GM23338 (cell line): ENCODE data around the gene APP. TPM values are rescaled to one million over a fixed set of nuclear protein-coding genes. Genes with fewer than 3 reads are reported as not detected.

ENCODE experiments used
- ATAC-seq: fragments of 200-7000 bp; cut with Tn5 transposase; 3 replicates; pipeline ENCODE4 v1.9.1; 2020
- DNase-seq: peaks from one replicate; pipeline ENCODE4 v3.0.0-alpha.2; 2015; ENCODE audit warnings: low spot score
- H2AFZ ChIP-seq: fragments of 200-600 bp; sonication (generic); 2 replicates; pipeline ENCODE4 v1.8.0; 2016; ENCODE audit warnings: antibody characterized with exemption, mild to moderate bottlenecking, moderate library complexity
- H3F3A ChIP-seq: fragments of 200-600 bp; sonication (generic); replicated peaks from 2 replicates; pipeline ENCODE4 v1.8.0; 2017; ENCODE audit warnings: antibody characterized with exemption, mixed run types, low read depth
- H3K27ac ChIP-seq: fragments of 200-600 bp; sonication (generic); 2 replicates; pipeline ENCODE4 v1.6.1; 2016; ENCODE audit warnings: low read depth
- H3K27me3 ChIP-seq: fragments of 200-600 bp; sonication (generic); 2 replicates; pipeline ENCODE4 v1.8.0; 2016; ENCODE audit warnings: mild to moderate bottlenecking, mixed run types, moderate library complexity; ENCODE audit not compliant: insufficient read depth
- H3K36me3 ChIP-seq: fragments of 200-600 bp; sonication (generic); 2 replicates; pipeline ENCODE4 v1.8.0; 2016; ENCODE audit warnings: mild to moderate bottlenecking; ENCODE audit not compliant: insufficient read depth
- H3K4me1 ChIP-seq: fragments of 200-600 bp; sonication (generic); 2 replicates; pipeline ENCODE4 v1.8.0; 2016; ENCODE audit warnings: mild to moderate bottlenecking, moderate library complexity; ENCODE audit not compliant: insufficient read depth
- H3K4me2 ChIP-seq: fragments of 200-600 bp; sonication (generic); 2 replicates; pipeline ENCODE4 v1.7.1; 2017; ENCODE audit warnings: mixed run types
- H3K4me3 ChIP-seq: fragments of 200-600 bp; sonication (generic); 2 replicates; pipeline ENCODE4 v1.6.1; 2016; ENCODE audit warnings: mixed run types
- H3K79me2 ChIP-seq: fragments of 200-600 bp; sonication (generic); replicated peaks from 2 replicates; pipeline ENCODE4 v1.8.0; 2017; ENCODE audit warnings: mild to moderate bottlenecking; ENCODE audit not compliant: insufficient read depth
- H3K9me2 ChIP-seq: fragments of 200-600 bp; sonication (generic); 2 replicates; pipeline ENCODE4 v1.8.0; 2017; ENCODE audit not compliant: insufficient read depth
- H4K20me1 ChIP-seq: fragments of 200-600 bp; sonication (generic); replicated peaks from 2 replicates; pipeline ENCODE4 v1.8.0; 2017; ENCODE audit warnings: mild to moderate bottlenecking; ENCODE audit not compliant: insufficient read depth
- H3K27ac Mint-ChIP-seq: 2 replicates; pipeline ENCODE4 v1.8.0; 2020; ENCODE audit warnings: inconsistent platforms, mild to moderate bottlenecking, moderate library complexity, mixed read lengths
- H3K27me3 Mint-ChIP-seq: 3 replicates; pipeline ENCODE4 v1.8.0; 2022; ENCODE audit warnings: low read depth, mild to moderate bottlenecking, moderate library complexity, mixed read lengths, inconsistent platforms; ENCODE audit not compliant: insufficient read depth, poor library complexity
- H3K36me3 Mint-ChIP-seq: 3 replicates; pipeline ENCODE4 v1.8.0; 2021; ENCODE audit warnings: low read depth, mild to moderate bottlenecking, inconsistent platforms, moderate library complexity, mixed read lengths
- H3K4me1 Mint-ChIP-seq: 3 replicates; pipeline ENCODE4 v1.8.0; 2020; ENCODE audit warnings: mild to moderate bottlenecking, inconsistent platforms, mixed read lengths
- H3K4me3 Mint-ChIP-seq: 3 replicates; pipeline ENCODE4 v1.8.0; 2021; ENCODE audit warnings: moderate library complexity, mild to moderate bottlenecking, inconsistent platforms, mixed read lengths
- H3K9me3 Mint-ChIP-seq: 3 replicates; pipeline ENCODE4 v1.8.0; 2020; ENCODE audit warnings: moderate library complexity, mild to moderate bottlenecking, inconsistent platforms, mixed read lengths
- CREB1 ChIP-seq: fragments of 250-450 bp; sonication (Bioruptor Pico); IDR thresholded peaks from 2 replicates; pipeline ENCODE4 v1.5.0; 2020; ENCODE audit warnings: low read depth, mild to moderate bottlenecking, moderate library complexity
- ETS1 ChIP-seq: IDR thresholded peaks from 2 replicates; pipeline ENCODE4 v1.6.1; 2016; ENCODE audit warnings: antibody characterized with exemption
- EZH2 ChIP-seq: fragments of 200-600 bp; sonication (generic); IDR thresholded peaks from one replicate; pipeline ENCODE4 v1.8.0; 2017; ENCODE audit warnings: antibody characterized with exemption, mild to moderate bottlenecking, low read depth; ENCODE audit not compliant: unreplicated experiment
- JUNB ChIP-seq: IDR thresholded peaks from one replicate; pipeline ENCODE4 v1.6.1; 2016; ENCODE audit warnings: antibody characterized with exemption; ENCODE audit not compliant: unreplicated experiment
- NANOG ChIP-seq: IDR thresholded peaks from 2 replicates; pipeline ENCODE4 v1.6.1; 2016; ENCODE audit warnings: antibody characterized with exemption, borderline replicate concordance
- POLR2AphosphoS5 ChIP-seq: IDR thresholded peaks from 2 replicates; pipeline ENCODE4 v1.6.1; 2016; ENCODE audit warnings: antibody characterized with exemption, low read depth
- ZNF114 ChIP-seq: fragments of 250-450 bp; sonication (Bioruptor Pico); IDR thresholded peaks from 2 replicates; pipeline ENCODE4 v1.5.0; 2020; ENCODE audit warnings: mild to moderate bottlenecking, moderate library complexity
- ZNF331 ChIP-seq: fragments of 250-450 bp; sonication (Bioruptor Pico); IDR thresholded peaks from 2 replicates; pipeline ENCODE4 v1.5.0; 2020; ENCODE audit warnings: low read depth, mild to moderate bottlenecking, moderate library complexity
- polyA plus RNA-seq: library from polyadenylated mRNA; unstranded; fragments of >200 nt; fragmentation: Nextera tagmentation; extraction: Ambion mirVana; gene quantifications from 2 replicates; pipeline ENCODE4 v1.2.1, GENCODE V29; 2016
- total RNA-seq: library from RNA; depleted of rRNA; stranded (reverse); fragments of >200 nt; shearing (Covaris generic); gene quantifications from 2 replicates; pipeline ENCODE4 v1.2.3, GENCODE V29; 2014
- TF ChIP-seq, protein P1 (sequence below): fragments of 250-450 bp; sonication (Bioruptor Pico); IDR thresholded peaks from 2 replicates; pipeline ENCODE4 v1.5.0; 2020; ENCODE audit warnings: mild to moderate bottlenecking, moderate library complexity
- TF ChIP-seq, protein P2 (sequence below): IDR thresholded peaks from one replicate; pipeline ENCODE4 v1.6.1; 2018; ENCODE audit warnings: antibody characterized with exemption; ENCODE audit not compliant: unreplicated experiment
- TF ChIP-seq, protein P3 (sequence below), 2 experiments: fragments of 200-600 bp in 1 of 2; sonication (generic) in 1 of 2; conservative IDR thresholded peaks; 2 replicates each; pipeline versions ENCODE4 v1.5.1 to v1.6.1; 2016 to 2017; ENCODE audit warnings: antibody characterized with exemption in 2 of 2, low read depth in 2 of 2, mild to moderate bottlenecking in 2 of 2, moderate library complexity in 1 of 2

The APP gene
- total and polyA plus RNA-seq, 2 experiments from 2014 or later, result 69.4 to 444 TPM

- H3K36me3 ChIP-seq, result no peaks in the 10 kb centered on the region
- no peaks in the 10 kb centered on the region for H3K79me2 ChIP-seq
- no peaks in the 10 kb centered on the region for H3K27me3 ChIP-seq
- no peak overlapping the region for H3K4me3 Mint-ChIP-seq
- H3K27me3 Mint-ChIP-seq, result no peaks in the 10 kb centered on the region
- no peak for ATAC-seq
- no peak overlapping the region for H3K4me2 ChIP-seq
- H3K4me1 Mint-ChIP-seq, result peaks cover 6% of the 10 kb centered on the region; the same call in 2 of the 3 replicates
- H3K4me3 ChIP-seq, result no peak overlapping the region
- H3K9me2 ChIP-seq, result no peaks in the 10 kb centered on the region
- no peaks in the 10 kb centered on the region for H3F3A ChIP-seq
- H3K36me3 Mint-ChIP-seq, result no peaks in the 10 kb centered on the region
- no peaks in the 10 kb centered on the region for H4K20me1 ChIP-seq
- H3K27ac Mint-ChIP-seq, result no peak overlapping the region
- no peaks in the 10 kb centered on the region for H3K9me3 Mint-ChIP-seq
- TF ChIP-seq, protein P1, sequence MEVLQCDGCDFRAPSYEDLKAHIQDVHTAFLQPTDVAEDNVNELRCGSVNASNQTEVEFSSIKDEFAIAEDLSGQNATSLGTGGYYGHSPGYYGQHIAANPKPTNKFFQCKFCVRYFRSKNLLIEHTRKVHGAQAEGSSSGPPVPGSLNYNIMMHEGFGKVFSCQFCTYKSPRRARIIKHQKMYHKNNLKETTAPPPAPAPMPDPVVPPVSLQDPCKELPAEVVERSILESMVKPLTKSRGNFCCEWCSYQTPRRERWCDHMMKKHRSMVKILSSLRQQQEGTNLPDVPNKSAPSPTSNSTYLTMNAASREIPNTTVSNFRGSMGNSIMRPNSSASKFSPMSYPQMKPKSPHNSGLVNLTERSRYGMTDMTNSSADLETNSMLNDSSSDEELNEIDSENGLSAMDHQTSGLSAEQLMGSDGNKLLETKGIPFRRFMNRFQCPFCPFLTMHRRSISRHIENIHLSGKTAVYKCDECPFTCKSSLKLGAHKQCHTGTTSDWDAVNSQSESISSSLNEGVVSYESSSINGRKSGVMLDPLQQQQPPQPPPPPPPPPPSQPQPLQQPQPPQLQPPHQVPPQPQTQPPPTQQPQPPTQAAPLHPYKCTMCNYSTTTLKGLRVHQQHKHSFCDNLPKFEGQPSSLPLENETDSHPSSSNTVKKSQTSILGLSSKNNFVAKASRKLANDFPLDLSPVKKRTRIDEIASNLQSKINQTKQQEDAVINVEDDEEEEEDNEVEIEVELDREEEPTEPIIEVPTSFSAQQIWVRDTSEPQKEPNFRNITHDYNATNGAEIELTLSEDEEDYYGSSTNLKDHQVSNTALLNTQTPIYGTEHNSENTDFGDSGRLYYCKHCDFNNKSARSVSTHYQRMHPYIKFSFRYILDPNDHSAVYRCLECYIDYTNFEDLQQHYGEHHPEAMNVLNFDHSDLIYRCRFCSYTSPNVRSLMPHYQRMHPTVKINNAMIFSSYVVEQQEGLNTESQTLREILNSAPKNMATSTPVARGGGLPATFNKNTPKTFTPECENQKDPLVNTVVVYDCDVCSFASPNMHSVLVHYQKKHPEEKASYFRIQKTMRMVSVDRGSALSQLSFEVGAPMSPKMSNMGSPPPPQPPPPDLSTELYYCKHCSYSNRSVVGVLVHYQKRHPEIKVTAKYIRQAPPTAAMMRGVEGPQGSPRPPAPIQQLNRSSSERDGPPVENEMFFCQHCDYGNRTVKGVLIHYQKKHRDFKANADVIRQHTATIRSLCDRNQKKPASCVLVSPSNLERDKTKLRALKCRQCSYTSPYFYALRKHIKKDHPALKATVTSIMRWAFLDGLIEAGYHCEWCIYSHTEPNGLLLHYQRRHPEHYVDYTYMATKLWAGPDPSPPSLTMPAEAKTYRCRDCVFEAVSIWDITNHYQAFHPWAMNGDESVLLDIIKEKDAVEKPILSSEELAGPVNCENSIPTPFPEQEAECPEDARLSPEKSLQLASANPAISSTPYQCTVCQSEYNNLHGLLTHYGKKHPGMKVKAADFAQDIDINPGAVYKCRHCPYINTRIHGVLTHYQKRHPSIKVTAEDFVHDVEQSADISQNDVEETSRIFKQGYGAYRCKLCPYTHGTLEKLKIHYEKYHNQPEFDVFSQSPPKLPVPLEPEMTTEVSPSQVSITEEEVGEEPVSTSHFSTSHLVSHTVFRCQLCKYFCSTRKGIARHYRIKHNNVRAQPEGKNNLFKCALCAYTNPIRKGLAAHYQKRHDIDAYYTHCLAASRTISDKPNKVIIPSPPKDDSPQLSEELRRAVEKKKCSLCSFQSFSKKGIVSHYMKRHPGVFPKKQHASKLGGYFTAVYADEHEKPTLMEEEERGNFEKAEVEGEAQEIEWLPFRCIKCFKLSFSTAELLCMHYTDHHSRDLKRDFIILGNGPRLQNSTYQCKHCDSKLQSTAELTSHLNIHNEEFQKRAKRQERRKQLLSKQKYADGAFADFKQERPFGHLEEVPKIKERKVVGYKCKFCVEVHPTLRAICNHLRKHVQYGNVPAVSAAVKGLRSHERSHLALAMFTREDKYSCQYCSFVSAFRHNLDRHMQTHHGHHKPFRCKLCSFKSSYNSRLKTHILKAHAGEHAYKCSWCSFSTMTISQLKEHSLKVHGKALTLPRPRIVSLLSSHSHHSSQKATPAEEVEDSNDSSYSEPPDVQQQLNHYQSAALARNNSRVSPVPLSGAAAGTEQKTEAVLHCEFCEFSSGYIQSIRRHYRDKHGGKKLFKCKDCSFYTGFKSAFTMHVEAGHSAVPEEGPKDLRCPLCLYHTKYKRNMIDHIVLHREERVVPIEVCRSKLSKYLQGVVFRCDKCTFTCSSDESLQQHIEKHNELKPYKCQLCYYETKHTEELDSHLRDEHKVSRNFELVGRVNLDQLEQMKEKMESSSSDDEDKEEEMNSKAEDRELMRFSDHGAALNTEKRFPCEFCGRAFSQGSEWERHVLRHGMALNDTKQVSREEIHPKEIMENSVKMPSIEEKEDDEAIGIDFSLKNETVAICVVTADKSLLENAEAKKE (CRISPR knock-in tag), result no peak
- TF ChIP-seq CREB1 (CRISPR knock-in tag) (no peak), NANOG (no peak), EZH2 (no peak), ZNF114 (CRISPR knock-in tag) (no peak), ZNF331 (CRISPR knock-in tag) (no peak), JUNB (no peak), ETS1 (no peak), POLR2AphosphoS5 (no peak)
- TF ChIP-seq, protein P2, sequence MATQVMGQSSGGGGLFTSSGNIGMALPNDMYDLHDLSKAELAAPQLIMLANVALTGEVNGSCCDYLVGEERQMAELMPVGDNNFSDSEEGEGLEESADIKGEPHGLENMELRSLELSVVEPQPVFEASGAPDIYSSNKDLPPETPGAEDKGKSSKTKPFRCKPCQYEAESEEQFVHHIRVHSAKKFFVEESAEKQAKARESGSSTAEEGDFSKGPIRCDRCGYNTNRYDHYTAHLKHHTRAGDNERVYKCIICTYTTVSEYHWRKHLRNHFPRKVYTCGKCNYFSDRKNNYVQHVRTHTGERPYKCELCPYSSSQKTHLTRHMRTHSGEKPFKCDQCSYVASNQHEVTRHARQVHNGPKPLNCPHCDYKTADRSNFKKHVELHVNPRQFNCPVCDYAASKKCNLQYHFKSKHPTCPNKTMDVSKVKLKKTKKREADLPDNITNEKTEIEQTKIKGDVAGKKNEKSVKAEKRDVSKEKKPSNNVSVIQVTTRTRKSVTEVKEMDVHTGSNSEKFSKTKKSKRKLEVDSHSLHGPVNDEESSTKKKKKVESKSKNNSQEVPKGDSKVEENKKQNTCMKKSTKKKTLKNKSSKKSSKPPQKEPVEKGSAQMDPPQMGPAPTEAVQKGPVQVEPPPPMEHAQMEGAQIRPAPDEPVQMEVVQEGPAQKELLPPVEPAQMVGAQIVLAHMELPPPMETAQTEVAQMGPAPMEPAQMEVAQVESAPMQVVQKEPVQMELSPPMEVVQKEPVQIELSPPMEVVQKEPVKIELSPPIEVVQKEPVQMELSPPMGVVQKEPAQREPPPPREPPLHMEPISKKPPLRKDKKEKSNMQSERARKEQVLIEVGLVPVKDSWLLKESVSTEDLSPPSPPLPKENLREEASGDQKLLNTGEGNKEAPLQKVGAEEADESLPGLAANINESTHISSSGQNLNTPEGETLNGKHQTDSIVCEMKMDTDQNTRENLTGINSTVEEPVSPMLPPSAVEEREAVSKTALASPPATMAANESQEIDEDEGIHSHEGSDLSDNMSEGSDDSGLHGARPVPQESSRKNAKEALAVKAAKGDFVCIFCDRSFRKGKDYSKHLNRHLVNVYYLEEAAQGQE, result no peak
- TF ChIP-seq, protein P3, sequence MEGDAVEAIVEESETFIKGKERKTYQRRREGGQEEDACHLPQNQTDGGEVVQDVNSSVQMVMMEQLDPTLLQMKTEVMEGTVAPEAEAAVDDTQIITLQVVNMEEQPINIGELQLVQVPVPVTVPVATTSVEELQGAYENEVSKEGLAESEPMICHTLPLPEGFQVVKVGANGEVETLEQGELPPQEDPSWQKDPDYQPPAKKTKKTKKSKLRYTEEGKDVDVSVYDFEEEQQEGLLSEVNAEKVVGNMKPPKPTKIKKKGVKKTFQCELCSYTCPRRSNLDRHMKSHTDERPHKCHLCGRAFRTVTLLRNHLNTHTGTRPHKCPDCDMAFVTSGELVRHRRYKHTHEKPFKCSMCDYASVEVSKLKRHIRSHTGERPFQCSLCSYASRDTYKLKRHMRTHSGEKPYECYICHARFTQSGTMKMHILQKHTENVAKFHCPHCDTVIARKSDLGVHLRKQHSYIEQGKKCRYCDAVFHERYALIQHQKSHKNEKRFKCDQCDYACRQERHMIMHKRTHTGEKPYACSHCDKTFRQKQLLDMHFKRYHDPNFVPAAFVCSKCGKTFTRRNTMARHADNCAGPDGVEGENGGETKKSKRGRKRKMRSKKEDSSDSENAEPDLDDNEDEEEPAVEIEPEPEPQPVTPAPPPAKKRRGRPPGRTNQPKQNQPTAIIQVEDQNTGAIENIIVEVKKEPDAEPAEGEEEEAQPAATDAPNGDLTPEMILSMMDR (conservative IDR thresholded peaks at IDR 0.05; ENCODE audit: low read depth in 2 of 2), result no peak
- no peak overlapping the region for H2AFZ ChIP-seq
- no peaks in the 10 kb centered on the region for H3K4me1 ChIP-seq
- DNase-seq, result no peak
- H3K27ac ChIP-seq, result no peak overlapping the region
Observed at GRCh38 chr21:25862112-25862511, 308.5 kb downstream of the APP start.
